Activated T-cell treated with anti-CD3 and anti-CD28 coated beads for 4 hours (primary cell): ENCODE measurements around the gene SLC12A6.
A peak's percentile ranks its signal among the peaks of the same experiment; 100 is the strongest.
"Not testable (repeated sequence)": the region's sequence is repeated elsewhere in the genome, so short reads cannot be mapped to it uniquely, and the experiment has no call there.

Experiments used
- DNase-seq: peaks from one replicate; pipeline ENCODE4 v3.0.0-alpha.2; 2020

Gene SLC12A6

DNA sequence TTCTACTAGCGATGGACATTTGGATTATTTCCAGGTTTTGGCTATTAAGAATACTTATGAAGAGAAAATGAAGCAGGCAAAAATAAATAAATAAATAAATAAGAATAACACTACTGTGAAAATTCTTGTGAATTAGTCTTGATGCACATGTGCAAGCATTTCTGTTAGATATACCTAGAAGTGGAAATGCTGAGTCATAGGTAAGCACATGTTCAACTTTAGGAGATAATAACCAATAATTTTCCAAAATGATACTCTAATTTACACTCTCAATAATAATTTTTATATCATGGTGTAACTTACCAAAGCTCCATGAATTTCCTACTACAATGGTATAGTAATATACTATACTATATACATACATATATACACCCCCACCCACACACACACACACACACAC is 89.4 kb downstream of the SLC12A6 start:
- no peak for DNase-seq

DNA sequence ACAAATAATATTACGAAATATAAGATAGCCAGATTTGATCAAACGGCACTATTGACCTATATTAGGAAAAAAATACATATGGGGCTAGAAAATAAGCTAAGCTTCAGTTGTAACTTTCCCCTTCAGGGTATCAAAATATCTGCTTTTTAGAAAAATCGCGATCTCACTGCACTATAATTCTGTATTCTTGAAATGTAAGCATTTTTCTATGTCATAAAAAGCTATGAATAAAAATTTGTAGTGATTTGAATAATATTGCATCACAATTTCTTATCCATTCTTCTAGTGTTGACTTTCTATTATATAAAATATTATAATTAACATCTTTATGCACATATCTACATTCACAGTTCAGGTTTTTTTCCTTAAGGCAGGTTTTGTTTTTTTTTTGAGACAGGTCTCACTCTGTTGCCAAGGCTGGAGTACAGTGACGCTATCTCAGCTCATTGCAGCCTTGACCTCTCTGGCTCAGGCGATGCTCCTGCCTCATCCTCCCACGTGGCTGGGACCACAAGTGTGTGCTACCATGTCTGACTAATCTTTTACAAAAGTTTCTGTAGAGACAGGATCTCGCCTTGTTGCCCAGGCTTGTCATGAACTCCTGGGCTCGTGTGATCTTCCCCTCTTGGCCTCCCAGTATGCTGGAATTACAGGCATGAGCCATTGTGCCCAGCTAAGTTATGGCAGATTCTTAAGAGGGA is 91.2 kb downstream of the SLC12A6 start:
- no peak for DNase-seq

GRCh38 chr15:34243226-34243625 is 94.4 kb downstream of the SLC12A6 start:
- DNase-seq = no peak

- no peak for DNase-seq
Measured at GRCh38 chr15:34242331-34242710, 95.3 kb downstream of the SLC12A6 start.

- peak; percentile 20 for DNase-seq
Measured at GRCh38 chr15:34241376-34242330, 95.9 kb downstream of the SLC12A6 start.

- DNase-seq = no peak
Measured at GRCh38 chr15:34240537-34240936, 97.0 kb downstream of the SLC12A6 start.

- no peak for DNase-seq
Measured at GRCh38 chr15:34239151-34239808, 98.3 kb downstream of the SLC12A6 start.

DNA sequence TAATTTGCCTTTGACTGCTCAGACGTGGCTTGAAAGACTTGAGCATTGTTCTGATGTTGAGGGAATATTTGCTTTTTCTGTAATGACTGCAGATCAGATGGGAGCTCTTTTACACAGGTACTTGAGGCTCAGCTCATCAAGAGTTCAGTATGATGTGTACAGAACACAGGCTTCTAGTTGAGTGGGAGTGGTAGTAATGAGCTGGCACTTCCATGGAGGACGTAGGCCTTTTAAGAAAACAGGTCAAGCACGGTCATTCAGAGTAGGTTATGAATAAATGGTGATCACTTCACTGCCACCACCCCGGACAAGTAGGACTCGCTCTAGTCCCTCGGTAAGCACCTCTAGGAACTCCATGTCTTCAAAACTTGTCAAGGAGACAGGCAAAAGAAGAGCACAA is 104.0 kb downstream of the SLC12A6 start:
- DNase-seq = no peak

GRCh38 chr15:34223904-34224596 is 113.5 kb downstream of the SLC12A6 start:
- DNase-seq = no peak

DNA sequence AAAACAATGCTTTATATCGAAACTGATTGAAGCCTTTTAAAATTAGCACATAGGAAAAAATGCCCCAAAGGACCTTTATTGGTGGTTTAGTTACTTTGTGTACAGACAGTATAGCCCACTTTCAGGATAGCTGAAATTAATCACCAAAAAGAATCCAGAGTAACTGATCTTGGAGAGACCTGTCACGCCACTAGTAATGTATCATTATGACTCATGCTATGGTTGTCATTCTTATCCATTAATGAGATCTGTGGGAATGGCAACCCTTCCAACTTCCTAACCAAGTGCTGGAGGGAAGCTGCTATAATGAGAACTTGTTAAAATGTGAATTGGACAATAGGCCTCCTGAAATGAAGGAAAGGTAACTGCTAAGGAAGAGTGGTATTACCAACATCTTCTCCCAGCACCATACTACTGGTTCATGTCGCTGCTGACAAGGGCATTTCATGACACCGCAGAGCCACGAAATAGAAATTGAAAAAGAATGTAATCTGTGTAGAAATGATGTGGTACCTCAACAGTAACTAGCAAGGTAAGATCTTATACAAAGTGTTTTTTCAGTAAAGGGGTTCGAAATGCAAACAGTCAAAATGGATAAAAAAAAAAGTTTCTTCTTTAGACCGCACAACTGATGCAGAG is 119.9 kb downstream of the SLC12A6 start:
- DNase-seq = no peak

DNA sequence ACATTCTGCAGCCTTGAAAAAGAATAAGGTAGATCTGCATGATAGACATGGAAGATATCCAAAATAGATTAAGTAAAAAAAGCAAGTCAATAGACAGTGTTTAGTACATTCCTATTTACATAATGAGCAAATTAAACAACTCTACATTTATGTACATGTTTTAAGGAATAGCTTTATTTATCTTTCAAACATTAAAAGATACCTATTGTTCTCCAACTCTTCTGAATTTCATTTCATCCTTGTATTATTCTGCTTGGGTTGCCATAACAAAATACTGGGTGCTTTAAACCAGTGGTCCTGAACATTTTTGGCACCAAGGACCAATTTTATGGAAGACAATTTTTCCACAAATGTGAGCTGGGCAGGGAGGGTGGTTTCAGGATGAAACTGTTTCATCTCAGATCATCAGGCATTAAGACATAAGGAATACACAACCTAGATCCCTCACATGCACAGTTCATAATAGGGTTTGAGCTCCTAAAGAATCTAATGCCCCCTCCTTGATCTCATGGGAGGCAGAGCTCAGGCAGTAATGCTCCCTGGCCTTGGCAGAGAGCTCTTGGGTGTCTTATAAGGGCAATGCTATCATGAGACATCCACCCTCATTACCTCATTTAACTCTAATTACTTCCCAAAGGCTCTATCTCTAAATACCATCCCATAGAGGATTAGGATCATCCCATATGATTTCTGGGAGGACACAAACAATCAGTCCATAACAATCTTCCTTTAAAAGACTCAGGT is 120.9 kb downstream of the SLC12A6 start:
- DNase-seq = no peak

DNA sequence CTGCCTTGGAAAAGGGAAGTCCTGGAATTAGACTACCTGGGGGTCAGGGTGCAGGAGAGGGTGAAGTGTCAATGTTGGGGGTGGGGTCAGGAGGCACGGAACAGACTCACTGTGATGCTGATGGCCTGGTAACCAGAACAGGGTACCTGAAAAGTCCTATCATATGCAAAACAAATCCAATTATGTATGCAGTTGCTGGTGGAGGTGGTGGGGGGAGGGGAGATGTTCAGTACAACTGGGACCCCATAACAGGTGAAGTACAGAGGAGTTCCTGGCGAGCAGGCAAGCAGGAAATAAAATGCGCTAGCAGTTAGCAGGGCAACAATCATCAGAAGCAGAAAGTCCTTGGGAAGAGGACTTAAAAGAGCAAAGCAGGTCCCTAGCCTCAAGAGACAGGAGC is 123.4 kb downstream of the SLC12A6 start:
- DNase-seq = no peak

- no peak for DNase-seq
Measured at GRCh38 chr15:34213690-34214089, 123.9 kb downstream of the SLC12A6 start.

DNA sequence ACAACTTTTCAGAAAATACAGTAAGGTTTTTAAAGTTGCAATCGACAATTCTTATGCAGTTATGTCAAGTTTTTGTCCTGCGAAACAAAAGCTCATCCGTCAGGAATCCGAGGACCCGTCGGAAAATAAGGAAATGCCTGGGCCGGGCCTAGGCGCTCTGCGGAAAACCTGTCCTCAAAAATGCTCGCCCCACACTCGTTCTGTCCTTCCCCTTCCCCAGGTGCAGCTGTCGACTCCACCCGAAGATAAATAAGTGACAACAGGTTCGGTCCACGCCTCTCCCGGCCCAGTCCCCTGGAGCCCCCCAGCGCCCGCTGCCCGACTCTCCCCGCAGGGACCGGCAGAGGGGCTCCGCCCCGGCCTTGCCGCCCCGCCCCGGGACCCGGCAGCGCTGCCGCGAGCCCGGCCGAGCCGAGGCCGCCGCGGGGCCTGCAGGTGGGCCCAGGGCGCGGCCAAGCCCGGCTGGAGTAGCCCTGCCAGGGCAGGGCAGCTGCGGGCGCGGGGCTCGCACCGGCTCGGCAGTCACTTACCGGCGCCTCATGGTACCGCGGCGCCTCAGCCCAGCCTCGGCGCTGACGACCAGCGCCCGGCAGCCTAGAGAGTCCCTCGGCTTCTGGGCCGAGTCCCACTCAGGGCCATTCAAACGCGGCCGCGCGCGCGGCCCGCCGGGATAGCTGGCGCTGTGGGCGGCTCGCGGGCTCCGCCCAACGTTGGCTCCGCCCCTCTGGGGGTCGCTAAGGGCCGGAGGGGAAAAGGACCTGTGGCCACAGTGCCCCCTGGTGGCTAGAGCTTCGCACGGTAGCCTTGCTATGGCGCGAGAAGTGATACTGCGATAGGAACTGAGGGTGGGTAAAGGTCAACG is 127.9 kb downstream of the SLC12A6 start, which contains the start of gene KATNBL1:
Gene KATNBL1, minus strand, starts transcription at position 676 of the 862 bp plus-strand sequence. CDS start 46,420 bp downstream, outside the sequence.
- DNase-seq = peak; percentile 98

GRCh38 chr15:34206011-34206410 is 131.6 kb downstream of the SLC12A6 start:
- no peak for DNase-seq

GRCh38 chr15:34203936-34204335 is 133.6 kb downstream of the SLC12A6 start:
- DNase-seq = no peak

DNA sequence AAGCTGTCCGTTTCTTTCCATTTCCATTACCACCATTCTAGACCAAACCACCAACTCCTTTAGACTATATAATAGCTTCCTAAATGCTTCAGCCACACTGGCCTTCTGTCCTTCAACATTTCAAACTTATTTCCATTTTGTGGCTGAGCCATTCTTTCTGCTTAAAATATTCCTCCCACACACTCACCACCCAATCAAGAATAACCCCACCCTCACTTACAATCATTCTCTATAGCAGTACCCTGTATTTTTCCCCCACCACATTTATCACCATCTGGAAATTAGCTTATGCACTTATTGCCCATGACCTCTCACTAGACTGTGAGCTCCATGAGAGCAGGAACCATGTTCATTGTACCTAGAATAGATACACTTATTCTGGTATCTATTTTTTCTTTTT is 134.3 kb downstream of the SLC12A6 start:
- no peak for DNase-seq

- not testable (repeated sequence) for DNase-seq
Measured at GRCh38 chr15:34193272-34193671, 144.3 kb downstream of the SLC12A6 start.

DNA sequence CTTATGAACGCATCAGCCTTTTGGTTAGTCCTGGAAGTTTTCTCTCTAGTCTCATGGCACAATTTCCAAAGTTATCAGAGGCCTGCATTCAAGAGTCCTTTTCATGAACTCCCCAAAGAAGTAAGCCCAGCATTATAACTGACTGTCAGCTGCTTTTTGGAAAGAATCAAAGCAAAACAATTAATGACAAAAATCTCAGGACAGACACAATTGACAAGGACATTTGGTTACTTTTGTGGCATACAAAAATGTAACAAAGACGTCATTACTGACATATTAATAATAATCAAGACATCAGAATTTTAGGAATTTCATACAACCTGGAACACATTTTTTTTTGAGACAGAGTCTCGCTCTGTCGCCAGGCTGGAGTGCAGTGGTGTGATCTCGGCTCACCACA is 148.9 kb downstream of the SLC12A6 start:
- DNase-seq = no peak

DNA sequence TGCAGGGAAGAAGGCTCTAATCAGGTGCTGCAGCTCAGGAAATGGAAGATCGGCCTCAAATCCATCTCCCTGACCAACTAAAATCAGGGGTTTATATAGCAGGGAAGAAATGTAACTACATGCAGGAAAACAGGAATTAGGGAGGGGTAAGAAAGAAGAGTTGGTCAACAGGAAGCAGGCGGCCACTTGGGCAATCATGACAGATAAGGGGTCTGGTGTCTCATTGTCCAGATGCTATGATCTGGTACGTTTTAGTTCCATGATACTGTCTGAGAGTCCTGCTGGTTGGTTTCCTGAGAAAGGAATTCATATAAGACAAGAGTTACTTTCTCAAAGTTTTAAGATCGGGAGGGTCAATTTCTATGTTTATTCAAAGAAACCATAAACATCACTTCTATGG is 151.9 kb downstream of the SLC12A6 start:
- no peak for DNase-seq

- no peak for DNase-seq
Measured at GRCh38 chr15:34182942-34183341, 154.6 kb downstream of the SLC12A6 start.
